ENCODE results near the gene TRIM38. TPM values are rescaled to one million over a fixed set of nuclear protein-coding genes. Genes with fewer than 3 reads are reported as not detected.
"Not testable (repeated sequence)": the region's sequence is repeated elsewhere in the genome, so short reads cannot be mapped to it uniquely, and the experiment has no call there.

TRIM38 gene
- 5.8 and 6.7 TPM in 2 replicates for total RNA-seq (2014; rRNA removed; shearing (Covaris generic); ENCODE audit: low replicate concordance)

- in situ Hi-C loops (cut with HindIII; ENCODE audit: low pct_unique_long_range_greater_than_20kb, low sequenced_read_pairs): no loop called here
- peak; percentile 87 for DNase-seq (ENCODE audit: low read depth)
Measured at GRCh38 chr6:25962149-25963127, at the start of gene TRIM38. Gene TRIM38, plus strand, starts transcription at chr6:25962802. Its CDS starts 3,721 bp downstream, at chr6:25966523.

- peak; percentile 23 for DNase-seq (ENCODE audit: low read depth)
- in situ Hi-C loops (cut with HindIII; ENCODE audit: low pct_unique_long_range_greater_than_20kb, low sequenced_read_pairs): no loop called here
Measured at GRCh38 chr6:25913741-25914140, 48.9 kb upstream of the TRIM38 start.

DNA sequence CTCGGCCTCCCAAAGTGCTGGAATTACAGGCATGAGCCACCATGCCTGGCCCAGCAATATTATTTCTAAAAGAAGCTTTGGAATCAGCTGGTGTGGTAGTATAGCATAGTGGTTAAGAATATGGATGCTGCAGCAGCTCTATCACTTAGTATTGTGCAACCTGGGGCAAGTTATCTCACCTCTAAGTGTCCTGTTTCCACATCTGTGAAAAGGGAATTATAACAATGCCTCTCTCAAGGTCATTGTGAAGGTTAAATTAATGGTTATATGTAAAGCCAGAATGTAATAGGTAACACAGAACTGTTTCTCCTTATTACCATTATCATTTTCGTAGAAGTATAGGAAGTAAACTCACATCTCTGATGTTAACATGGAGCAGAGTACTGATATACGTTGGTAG lies 46.3 kb upstream of the TRIM38 start:
- in situ Hi-C loops (cut with HindIII; ENCODE audit: low pct_unique_long_range_greater_than_20kb, low sequenced_read_pairs): no loop called here
- no peak for DNase-seq (ENCODE audit: low read depth)

GRCh38 chr6:25916789-25917490 lies 45.7 kb upstream of the TRIM38 start:
- in situ Hi-C loops (cut with HindIII; ENCODE audit: low pct_unique_long_range_greater_than_20kb, low sequenced_read_pairs): no loop called here
- no peak for DNase-seq (ENCODE audit: low read depth)

DNA sequence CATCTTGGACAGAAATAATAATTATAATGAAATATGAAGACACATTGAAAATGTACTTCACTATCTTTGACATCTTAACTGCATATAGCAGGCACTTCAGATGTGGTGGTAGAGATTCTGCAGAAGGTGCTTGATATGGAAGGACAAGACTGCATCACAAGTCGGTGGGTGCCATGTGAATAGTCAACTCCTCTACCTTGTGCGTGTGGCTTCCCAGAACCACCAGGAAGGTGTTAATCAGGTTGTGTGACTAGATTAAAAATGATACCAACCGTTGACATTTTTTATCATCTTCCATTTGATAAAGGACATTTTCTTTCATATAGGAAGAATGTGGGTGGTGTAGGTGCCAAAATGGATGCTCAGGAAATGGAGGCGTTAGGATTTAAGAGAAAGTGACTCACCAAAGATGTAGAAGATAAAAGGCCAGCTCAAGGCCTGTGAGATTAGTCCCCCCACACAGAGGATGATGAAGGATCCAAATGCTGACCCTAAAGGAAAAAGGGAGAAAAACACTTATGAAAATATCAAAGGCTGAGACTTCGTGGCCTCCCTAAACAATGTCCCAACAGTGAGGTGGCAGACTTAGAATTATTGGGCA lies 44.4 kb upstream of the TRIM38 start:
- in situ Hi-C loops (cut with HindIII; ENCODE audit: low pct_unique_long_range_greater_than_20kb, low sequenced_read_pairs): no loop called here
- no peak for DNase-seq (ENCODE audit: low read depth)

GRCh38 chr6:25919657-25920056 lies 42.9 kb upstream of the TRIM38 start:
- in situ Hi-C loops (cut with HindIII; ENCODE audit: low pct_unique_long_range_greater_than_20kb, low sequenced_read_pairs): no loop called here

DNA sequence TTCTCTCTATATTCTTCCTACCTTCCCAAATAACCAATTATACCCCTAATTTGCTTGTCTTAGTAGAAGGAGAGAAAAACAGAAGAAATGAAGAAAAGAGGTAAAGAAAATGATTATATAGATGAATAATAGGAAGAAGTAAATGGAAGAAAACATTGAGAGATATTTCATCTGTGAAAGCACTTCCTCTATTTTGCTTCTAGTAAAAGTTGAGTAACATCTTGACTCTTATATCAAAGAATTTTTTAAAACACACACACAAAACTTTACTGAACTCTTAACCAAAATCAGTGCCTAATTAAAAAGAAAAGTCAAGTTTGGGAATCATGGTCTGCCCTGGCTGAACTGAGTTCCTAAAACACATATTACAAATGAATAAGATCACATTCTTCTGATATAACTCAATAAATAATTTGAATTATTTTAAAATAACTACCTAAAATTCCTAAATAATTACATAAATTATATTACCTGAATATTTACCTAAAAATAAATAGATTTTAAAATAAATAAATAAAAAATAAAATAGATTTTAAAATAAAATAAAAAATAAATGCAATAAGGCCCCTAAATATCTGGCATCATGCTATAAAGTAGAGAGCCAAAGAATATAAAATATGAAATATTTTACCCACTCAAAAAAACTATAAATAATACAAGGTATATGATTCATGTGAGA lies 40.9 kb upstream of the TRIM38 start:
- in situ Hi-C loops (cut with HindIII; ENCODE audit: low pct_unique_long_range_greater_than_20kb, low sequenced_read_pairs): no loop called here

More at GRCh38 chr6:25919657-25920056, 42.9 kb upstream of the TRIM38 start:
- DNase-seq (ENCODE audit: low read depth): no peak

DNA sequence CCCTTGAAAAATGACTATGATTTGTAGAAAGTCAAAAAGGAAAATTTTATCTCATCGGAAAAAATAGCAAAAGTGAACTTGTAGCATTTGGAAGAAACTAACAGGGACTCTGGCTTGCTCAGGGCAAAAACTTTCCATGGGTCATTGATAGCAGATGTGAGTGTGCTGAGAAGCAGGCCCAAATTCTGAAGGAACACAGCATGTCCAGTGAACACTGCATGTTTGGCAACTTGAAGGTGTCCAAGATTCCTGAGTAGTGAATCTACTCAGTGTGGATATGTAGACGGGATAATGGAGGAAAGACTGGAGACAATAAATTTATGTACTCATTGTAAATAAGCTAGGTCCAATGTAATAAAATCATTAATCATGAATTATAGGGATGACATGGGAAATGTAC lies 40.3 kb upstream of the TRIM38 start:
- in situ Hi-C loops (cut with HindIII; ENCODE audit: low pct_unique_long_range_greater_than_20kb, low sequenced_read_pairs): no loop called here
- no peak for DNase-seq (ENCODE audit: low read depth)

More for the DNA sequence above, 40.9 kb upstream of the TRIM38 start:
- DNase-seq (ENCODE audit: low read depth): no peak

DNA sequence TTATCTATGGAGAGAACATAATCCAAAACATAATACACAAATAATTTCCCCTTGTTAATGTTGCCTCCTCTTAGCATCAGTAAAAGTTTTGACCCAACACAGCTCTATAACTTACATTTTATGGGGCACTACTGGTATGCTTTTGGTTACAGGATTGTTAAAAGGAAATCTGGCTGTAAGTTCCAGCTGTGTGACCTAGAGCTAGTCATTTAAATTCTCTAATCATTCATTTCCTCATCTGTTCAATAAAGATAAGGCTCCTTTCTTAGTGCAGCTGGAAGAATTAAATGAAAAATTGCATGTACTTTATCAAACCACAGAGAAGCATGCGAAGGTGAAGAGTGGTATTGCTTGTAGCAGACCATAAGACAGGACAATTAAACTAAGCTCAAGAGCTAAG lies 36.7 kb upstream of the TRIM38 start:
- DNase-seq (ENCODE audit: low read depth): no peak
- in situ Hi-C loops (cut with HindIII; ENCODE audit: low pct_unique_long_range_greater_than_20kb, low sequenced_read_pairs): no loop called here

GRCh38 chr6:25927178-25927577 lies 35.4 kb upstream of the TRIM38 start:
- DNase-seq (ENCODE audit: low read depth): no peak
- in situ Hi-C loops (cut with HindIII; ENCODE audit: low pct_unique_long_range_greater_than_20kb, low sequenced_read_pairs): no loop called here

- in situ Hi-C loops (cut with HindIII; ENCODE audit: low pct_unique_long_range_greater_than_20kb, low sequenced_read_pairs): no loop called here
- DNase-seq (ENCODE audit: low read depth): no peak
Measured at GRCh38 chr6:25927756-25928216, 34.8 kb upstream of the TRIM38 start.

DNA sequence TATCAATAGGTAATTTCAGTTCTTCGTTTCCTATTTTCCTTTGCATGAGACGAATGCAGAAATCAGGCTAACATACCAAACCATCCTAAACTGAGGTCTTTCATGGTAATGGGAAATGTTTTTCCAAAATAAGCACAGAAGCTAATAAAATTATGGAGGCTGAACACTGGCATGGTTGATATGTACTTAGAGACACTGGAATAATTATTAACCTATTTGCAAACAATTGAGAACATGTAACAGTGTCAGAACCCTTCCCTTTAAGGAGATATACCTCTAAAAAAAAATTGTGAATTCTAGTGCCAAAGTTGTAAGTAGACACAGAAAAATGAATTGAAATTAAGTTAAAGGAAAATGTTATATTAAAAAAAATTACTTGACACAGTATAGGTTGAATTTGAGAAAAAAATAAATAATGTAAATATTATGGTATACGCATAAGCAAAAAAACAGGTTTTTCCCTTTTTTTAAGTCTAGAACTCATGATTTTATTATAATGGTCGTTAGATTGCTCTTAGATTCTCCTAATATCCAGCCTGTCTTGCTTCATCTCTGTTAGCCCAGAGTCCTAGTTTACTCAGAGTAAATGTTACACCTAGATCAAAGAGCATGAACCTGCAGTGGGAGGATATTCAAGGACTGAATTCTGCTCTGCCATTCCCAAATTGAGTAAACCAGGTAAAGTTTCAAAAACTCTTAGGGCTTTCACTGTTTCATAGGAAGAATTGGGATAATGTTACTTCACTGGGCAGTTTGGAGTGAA lies 33.9 kb upstream of the TRIM38 start:
- DNase-seq (ENCODE audit: low read depth): no peak
- in situ Hi-C loops (cut with HindIII; ENCODE audit: low pct_unique_long_range_greater_than_20kb, low sequenced_read_pairs): no loop called here

- DNase-seq (ENCODE audit: low read depth); in situ Hi-C loops (cut with HindIII; ENCODE audit: low pct_unique_long_range_greater_than_20kb, low sequenced_read_pairs): not testable (repeated sequence)
Measured at GRCh38 chr6:25929785-25930184, 32.8 kb upstream of the TRIM38 start.

GRCh38 chr6:25930532-25931410 lies 31.8 kb upstream of the TRIM38 start, which contains the start of gene SLC17A2:
Gene SLC17A2, minus strand, starts transcription at chr6:25930691. Its CDS starts 4,895 bp downstream, at chr6:25925796.
- DNase-seq (ENCODE audit: low read depth): no peak
- in situ Hi-C loops (cut with HindIII; ENCODE audit: low pct_unique_long_range_greater_than_20kb, low sequenced_read_pairs): no loop called here

DNA sequence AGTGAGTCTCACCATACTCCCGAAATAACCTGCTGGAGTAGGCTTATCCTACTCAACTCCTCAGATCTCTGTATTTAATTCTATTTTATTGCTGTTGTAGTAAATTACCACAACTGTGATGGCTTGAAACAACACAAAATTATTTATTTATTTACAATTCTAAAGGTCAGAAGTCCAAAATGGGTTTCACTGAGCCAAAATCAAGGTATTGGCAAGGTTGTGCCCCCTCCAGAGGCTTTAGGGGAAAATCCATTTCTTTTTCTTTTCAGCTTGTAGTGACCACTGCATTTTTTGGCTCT lies 31.2 kb upstream of the TRIM38 start:
- DNase-seq (ENCODE audit: low read depth): no peak
- in situ Hi-C loops (cut with HindIII; ENCODE audit: low pct_unique_long_range_greater_than_20kb, low sequenced_read_pairs): no loop called here

DNA sequence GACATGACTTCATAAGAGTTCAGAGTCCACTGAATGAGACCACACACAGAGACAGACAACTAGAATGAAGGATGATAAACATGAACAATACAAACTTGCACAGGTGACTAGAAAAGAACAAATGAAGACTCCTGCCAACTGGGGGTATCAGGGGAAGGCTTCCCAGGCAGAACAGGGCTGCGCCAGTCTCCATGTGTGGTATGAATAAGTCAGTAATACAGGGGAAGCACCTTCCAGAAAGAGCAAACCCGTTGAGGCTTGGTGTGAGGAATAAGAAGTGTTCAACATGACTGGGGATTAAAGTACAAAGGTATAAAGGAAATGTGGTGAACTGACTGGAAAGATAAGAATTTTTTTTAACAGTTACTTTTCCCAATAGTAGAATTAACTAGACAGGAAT lies 28.4 kb upstream of the TRIM38 start:
- in situ Hi-C loops (cut with HindIII; ENCODE audit: low pct_unique_long_range_greater_than_20kb, low sequenced_read_pairs): no loop called here
- no peak for DNase-seq (ENCODE audit: low read depth)
